Stimulated activated CD8-positive, alpha-beta memory T cell treated with anti-CD3 and anti-CD28 coated beads, Interleukin-7, amount 100 ng/mL, for 4 hours (primary cell): ENCODE data around the gene SCG5.

Experiments used
- DNase-seq, 2 donors: peaks; one replicate each; pipeline ENCODE4 v3.0.0-alpha.2; 2020; ENCODE audit warnings: low read depth in 2 of 2

Gene SCG5

DNA sequence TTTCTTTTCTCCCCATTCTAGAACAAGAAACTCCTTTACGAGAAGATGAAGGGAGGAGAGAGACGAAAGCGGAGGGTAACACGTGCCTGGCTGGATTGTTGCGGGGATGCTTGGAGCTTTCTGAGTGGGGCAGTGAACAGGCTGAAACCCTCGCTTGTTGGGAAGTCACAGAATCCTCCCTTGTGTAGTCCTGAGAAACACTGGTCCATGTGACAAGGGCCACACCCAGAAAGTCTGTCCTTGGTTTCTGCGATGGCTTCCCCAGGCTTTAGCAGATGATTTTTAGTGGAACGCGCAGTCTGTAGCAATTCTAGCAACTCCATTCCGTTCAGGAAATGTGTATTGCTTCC lies 50.2 kb downstream of the SCG5 start:
- DNase-seq, result no peak

DNA sequence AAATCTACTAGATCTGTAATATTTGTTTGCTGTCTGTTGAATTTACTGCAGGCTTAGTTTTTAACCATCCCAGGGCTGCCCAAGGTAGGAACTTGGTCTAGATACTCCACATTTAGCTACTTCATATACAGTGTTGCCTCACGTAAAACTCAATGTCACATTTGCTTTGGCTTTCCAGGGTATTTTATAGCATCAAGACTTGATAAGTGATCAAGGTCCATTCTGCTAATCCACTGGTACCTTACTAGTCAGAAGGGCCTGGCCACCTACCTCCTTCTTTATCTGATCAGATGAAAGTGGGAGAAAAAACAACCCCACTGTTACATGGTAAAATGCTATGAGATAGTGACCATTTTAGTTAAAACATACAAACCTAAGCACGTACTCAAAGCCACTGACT lies 50.8 kb downstream of the SCG5 start:
- DNase-seq, result no peak

DNA sequence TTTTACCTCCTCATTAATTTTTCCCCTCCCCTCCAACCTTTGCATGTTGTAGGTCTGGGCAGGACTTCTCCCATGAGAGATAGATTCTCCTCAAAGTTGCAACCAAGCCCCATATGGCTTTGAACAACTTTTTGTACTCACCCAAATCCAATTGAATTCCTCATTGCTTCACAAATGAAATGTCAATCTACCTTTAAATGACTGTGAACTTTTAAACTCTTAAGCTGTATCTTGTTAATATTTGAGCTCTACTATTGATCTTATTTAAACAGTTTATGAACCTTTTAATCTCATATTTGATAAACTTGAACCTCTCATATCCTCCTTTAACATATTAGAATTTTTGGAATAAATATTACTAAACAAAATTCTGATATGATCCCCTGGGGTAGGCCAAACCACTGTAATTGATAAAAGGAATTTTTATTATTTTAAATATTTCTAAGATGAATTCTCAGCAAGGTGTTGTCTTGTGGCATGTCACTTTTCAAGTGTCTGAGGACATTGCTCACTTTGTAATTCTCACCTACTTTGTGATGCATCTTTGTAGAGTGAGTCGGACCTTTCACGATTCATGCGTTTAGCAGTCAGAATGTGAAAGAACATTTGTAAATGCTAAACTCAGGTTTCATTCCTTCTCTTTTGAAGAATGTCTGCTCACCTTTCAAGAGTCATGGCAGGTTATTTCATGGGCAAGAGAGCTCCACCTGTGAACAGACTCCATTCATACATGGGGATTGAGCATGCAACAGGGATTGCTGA lies 52.9 kb downstream of the SCG5 start:
- DNase-seq, result no peak

DNA sequence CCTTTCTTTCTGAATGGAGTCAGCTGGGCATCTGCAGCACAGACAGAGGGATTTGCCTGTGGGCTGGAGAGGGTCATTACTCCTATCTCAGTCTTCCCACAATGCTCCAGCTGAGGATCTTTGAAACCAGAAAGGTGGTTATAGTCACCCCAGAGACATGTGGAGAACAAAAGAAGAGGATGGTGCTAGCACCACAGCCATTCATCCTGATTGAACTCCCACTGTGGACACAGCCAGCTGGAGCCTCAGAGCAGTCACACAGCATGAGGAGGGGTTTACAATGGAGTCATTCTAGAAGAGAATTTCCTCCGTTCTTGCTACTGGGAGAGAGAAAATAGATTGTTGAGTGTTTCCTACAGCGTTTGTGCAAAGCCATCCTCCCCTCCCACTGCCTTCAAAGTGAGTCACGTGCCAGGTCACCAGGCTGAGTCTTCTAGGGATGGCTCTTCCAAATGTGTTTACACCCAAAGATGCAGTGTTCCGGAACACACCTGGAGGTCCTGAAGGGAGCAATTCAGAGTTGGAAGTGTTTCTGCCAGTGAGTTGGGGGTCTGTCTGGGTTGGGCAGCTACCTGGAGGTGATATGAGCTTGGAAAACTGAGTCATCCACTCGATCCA lies 57.4 kb downstream of the SCG5 start:
- no peak for DNase-seq

DNA sequence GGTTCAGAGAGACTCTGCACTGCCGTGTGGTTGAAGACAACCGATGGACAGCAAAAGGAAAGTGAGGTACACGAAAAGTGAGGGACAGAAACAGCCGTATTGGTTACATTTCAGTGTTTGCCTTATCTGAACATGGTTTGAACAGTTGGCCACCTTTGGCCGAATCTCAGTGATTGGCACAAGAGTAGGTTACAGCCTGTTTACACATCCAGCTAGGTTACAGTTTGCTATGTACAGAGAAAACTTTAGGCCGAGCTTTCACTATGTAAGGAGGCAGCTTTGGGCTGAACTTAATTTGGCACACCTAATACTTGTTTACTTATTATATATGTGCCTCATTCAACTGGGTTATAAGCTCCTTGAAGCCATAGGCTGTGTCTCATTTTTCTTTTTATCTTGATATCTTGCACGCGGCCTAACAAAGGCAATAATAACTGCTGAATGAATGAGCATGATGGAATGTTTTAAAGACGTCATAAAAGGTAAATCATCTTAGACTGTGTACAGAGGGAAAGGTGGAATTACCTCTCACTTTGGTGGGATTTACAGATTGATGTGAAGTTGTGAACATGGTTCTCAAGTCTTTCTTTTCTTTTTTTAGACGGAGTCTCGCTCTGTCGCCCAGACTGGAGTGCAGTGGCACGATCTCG lies 59.1 kb downstream of the SCG5 start:
- DNase-seq, result no peak

DNA sequence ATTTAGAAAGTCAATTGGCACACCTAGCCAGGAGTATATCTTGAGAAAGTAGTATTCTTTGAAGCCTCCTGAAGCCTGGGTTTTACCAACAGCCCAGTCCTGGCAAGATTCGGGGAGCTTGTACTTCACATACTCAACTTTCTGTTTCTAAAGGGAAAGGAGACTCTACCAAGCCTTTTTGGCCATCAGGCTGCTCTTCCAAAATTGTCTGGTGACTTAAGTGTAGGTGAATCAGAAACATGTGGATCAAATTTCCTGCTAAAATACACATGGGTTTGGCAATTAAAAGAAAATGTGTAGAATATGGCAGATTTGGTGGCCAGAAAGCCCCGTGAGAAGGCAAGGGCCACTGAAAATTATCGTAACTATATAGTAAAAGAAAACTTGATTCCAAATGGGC lies 60.4 kb downstream of the SCG5 start:
- DNase-seq, result no peak

DNA sequence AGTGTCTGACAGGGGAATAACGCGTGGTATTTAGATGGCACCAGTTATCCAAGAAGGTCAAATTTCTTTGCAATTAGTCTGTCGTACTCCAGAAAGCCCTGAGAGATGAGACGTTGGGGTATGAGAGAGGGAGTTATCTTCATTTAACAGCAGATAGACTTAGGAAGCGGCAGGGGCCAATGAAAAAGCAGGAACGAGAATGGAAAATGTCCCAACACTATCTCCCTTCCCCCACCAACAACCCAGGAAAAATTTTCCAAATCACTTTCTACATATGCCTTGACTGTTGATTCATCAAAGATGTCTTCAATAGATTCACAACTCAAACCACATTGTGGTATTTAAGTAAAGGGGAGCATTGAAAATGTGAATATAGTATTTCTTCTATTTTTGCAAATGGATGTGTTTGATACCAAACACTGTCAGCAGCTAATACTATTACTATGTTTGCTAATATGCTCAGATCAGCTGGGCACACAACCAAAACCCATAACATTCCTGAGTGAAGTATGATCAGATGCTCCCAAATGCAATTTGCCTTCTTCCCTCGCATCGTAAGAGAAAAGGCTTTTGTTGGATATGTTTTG lies 63.0 kb downstream of the SCG5 start:
- no peak for DNase-seq

DNA sequence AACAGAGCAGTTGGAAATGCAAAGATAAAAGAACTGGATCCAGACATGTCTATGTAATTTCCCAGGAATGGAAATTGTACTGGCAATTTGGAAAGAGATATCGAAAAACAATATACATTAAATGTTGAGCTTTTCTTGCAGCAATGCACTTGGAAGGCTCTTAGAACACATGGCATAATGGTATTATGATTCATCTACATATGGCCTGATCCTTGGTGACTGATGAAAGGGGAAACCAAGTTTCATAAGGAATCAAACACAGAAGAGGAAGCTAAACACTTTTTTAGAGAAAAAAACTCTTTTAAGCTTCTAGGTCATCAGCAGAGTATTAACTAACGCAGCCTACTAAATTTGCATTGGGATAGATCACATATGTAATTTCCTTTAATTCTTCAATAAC lies 63.9 kb downstream of the SCG5 start:
- no peak for DNase-seq

DNA sequence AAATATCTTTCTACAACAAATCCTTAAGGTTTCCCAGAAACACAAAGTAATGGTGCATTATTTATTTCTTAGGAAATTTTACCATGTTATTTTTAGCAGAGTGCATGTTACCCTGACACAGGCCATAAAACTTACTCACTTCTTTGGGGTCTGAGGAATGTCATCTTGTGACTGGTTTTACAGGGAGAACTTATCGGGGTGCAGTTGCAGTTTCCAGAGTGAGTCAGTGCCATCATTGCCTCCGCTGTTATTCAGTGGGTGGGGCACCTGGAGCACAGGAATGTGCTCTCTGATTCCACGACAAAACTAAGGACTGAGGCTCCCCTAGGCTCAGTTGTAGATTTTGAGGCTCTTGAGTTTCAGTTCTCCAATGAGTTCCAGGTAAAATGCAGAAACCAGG lies 65.2 kb downstream of the SCG5 start:
- no peak for DNase-seq

DNA sequence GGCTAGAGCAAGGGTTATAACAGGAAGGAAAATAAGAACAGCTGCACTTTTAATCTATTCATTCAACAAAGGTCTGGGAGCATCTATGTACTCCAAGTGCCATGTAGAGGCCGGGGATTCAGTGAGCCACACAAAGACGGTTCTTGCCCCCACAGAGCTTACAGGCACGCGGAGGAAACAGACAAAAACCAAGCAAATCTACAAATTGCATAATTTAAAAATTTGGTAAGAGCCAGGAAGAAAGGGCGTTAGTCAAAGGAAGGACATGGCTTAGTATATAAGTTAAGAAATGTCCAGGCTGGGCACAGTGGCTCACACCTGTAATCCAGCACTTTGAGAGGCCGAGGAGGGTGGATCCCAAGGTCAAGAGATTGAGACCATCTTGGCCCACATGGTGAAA lies 65.9 kb downstream of the SCG5 start:
- no peak for DNase-seq

DNA sequence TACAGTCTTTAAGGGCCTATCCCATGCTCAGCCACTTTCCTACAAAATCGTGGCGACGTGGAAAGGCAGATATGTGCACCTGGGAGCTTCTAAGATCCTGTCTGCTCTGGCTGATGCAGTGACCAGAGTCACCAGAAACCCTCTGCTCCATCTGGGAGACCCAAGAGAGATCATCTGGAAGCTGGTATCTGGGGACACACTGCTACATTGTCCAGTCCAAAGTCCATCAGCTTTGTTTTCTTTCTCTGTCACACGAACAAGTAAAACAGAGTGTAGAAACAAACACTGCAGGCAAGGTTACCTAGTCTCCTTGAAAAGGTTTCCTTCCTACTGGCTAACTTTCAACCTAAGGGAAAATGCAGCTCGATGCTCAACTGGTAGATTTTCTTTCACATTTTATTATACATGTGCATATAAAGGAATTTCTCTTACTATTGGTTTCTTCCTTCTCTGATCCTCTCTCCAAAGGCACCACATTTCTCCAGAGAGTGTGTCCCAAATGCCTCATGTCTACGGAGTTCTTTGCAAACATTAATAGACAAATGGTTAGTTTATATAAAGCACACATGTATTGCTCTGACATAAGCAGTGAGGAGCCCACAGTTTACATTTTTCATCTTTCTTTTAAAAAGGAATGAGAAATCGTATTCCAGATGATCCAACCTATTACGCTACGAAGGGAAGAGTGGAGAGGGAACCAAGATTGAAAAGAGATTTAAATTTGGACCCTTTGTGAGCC lies 68.0 kb downstream of the SCG5 start:
- no peak for DNase-seq

DNA sequence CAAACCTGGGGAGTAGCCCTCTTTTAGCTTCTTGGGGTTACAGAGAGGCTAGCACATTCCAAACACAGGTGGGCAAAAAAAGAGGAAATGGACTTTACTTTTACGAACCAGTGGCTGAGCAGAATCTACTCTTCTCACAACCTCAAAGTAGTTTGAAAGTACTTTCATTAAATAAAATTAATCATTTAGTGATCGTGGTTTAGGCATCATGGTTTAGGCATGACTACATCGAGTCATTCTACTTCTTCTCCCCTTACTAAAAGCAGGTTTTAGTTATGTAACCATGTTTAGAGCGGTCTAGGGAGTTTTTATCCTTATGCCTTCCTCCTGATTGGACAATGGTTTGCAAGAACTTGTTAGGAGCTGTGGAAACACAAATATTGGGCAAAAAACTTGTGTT lies 73.8 kb downstream of the SCG5 start:
- DNase-seq, result no peak

DNA sequence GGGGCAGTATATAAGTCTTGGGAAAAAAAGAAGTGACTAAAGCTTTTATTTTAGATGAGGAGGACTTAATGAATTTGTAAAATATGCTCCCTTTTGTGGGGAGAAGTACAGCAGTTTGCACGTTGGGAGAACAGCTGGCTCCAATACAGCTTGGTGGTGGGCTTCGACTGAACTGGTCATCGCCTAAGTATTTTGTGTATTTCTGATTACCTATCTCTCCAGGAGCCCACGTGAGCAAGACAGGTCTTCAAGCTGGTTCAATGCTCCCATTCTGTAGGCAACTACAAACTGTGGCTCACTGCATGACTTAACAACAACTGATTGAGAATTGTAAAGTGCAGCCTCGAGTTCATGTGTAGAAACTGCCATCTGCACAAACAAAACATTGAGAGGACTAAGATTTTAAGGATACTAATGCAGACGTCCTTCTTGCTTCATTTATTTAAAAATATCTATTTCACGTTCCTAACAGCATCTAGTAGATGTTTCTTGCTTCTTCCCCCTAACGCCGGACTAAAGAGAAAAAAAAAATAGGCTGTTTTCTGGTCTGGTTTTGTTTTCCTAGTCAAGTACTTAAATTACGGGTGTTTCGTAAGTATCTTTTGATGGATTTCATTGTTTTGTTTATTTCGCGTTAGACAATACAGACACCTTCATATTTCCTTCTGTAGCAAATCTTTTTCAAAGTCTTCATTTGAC lies 74.9 kb downstream of the SCG5 start:
- DNase-seq, result no peak

DNA sequence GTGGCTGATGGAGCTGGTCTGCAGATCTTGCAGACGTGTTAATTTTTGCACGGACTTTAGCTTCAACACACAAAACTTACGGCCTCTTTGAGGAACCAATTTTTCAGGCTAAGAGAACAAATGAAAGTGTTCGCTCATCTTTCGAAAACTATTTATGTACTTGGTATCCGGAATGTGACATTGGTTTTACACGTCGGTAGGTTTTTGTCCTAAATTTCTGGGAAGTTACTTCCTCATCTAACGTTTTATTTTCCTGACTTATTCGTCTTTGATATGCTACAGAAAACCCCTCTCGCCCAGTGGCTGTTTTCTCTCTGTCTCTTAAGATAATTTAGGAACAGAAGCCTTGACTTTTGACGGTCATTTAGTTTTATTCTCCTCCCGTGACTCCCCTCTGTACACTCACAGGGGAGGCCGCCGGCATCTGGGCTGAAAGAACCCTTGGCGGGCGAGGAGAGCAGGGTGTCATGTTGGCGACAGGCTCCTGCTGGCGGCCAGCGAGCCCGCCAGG lies 75.5 kb downstream of the SCG5 start:
- DNase-seq, result no peak

DNA sequence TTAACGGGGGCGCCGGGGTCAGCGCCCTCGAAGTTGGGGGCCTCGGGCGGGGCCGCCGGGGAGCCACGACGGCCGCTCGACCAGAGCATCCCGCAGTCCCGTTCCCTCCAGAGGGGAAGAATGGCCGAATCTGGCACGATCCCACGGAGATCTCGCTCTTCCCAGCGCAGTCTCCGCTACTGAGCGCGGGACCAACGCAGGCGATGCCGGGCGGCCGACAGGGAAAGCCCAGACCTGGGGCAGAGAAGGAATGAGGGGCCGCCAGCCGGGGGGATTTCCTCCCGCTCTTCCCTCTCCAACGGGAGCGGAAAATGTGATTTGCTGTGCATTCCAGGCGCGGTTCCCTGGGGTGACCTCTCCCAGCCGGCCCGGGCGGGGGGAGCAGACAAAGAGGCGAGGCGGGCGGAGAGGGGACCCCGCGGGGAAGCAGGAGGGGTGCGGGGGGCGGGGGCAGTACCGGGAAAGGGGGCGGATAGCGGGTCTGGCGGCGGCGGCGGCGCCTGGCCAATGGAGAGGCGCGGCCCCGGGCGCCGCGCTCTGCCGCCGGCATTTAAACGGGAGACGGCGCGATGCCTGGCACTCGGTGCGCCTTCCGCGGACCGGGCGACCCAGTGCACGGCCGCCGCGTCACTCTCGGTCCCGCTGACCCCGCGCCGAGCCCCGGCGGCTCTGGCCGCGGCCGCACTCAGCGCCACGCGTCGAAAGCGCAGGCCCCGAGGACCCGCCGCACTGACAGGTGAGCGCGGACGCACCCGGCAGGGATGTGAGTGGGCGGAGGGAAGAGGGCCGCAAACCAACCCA lies 76.1 kb downstream of the SCG5 start, which contains the start of gene GREM1:
Gene GREM1, plus strand, starts transcription at position 579 of the 801 bp plus-strand sequence. CDS start 12,687 bp downstream, outside the sequence.
- DNase-seq, result no peak

DNA sequence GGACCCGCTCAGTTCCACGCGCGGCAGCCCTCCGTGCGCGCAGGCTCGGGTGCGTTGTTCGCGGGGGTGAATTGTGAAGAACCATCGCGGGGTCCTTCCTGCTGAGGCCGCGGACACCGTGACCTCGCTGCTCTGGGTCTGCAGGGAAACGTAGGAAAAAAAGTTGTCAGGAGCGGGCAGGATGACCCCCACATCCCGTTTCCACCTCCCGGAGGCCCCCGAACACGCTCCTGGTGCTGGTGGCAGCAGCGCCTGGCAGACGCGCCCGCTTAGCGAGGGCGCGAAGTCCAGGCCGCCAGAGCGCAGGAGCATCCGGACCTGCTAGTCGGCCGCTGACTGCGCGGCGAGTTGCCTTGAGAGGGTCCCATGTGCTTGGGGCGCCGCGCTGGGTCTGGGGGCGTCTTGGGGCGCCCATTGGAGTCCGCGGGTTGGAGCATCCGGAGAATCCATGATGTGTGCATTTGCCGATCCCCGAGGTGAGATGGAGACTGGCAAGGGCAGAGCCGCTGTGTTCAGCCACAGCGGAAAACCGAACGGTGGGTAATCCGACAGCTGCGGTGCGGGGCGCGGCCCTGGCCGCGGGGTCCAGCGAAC lies 76.8 kb downstream of the SCG5 start:
- no peak for DNase-seq

DNA sequence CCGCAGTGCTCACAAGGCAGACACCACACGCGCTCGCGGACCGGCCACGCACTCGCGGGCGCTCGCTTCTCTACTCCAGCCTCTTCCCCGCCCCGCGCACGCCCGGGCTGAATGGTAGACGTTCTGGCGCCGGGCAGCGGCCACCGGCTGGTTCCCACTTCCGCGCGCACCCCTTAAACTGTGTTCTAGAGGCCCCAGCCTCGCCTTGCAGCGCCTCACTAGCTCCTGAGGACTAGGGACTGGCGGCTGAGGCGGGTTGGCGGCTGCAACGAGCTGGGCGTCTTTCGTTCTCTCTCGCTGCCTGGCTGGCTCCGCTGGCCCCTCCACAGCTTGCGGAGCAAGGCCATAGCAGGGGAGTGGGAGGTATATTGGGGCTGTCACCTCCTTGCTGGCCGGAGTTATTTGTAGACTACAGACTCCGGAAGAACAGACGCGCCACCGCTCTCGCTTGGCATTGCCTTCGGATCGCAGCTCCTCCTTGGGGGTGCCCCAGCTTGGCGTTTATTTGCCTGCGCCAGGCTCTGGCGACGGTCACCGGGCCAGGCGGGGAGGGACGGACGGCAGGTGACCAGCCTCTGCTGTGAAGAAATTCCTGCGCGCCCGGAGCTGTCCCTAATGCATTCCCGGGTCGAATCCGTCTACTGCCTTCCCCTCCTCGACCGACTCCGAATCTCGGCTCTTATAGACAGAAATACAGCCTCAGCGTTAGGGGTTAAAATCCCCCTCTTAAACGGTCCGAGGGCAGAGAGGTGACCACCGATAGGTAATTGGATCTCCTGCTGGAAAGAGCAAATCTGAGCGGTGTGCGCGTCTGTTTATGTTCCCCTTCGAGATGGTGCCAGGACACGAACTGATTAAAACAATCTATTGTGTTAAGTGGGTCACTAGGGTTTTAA lies 77.6 kb downstream of the SCG5 start:
- no peak for DNase-seq

DNA sequence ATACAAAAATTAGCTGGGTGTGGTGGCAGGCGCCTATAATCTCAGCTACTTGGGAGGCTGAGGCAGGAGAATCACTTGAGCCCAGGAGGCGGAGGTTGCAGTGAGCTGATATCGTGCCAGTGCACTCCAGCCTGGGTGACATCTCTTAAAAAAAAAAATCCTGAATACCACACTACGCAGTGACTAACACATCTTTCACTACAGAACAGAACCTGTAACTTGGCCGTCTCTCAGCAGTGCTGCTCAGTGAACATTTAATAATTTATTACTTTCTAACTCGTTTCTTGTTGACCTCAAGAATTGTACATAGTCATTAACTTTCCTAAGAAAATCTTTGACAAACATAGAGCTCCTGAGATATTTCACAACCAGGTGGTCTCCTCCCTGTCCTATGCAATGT lies 80.1 kb downstream of the SCG5 start:
- DNase-seq, result no peak

DNA sequence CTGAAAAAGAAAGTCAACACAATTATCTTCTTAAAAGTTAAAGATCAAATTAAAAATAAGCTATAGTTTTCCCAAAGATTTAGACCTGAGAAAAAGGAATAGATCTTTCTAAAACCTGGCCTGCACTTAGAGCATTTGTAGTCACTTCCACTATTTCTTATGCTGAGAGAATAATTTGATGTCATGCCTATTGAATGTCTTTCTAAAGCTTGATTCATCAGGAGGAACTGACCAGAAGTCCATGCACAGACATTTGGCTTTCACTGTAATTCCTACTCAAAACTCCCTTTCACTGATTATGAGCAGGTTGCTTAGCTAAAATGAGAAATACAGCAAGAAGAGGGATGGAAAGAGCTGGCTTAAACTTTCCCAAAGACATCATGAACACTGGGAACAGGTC lies 80.6 kb downstream of the SCG5 start:
- DNase-seq, result no peak
